ENCODE measurements around the gene HTRA3.

- TF ChIP-seq EZH2 (IDR thresholded peaks at IDR 0.05) (no peak), POLR2AphosphoS5 (IDR thresholded peaks at IDR 0.05; ENCODE audit: borderline replicate concordance, low read depth, low read length) (no peak), FOXP2 (optimal IDR thresholded peaks at IDR 0.05; ENCODE audit: control extremely low read depth, extremely low read length, insufficient read depth) (no peak)
Measured at GRCh38 chr4:8272472-8273428, 3.2 kb downstream of the HTRA3 start.
